PC-3 (cell line): Measurements from ENCODE around the gene UCP1. TPM values are rescaled to one million over a fixed set of nuclear protein-coding genes. Genes with fewer than 3 reads are reported as not detected.

Source experiments
- ATAC-seq: fragments of 200-7000 bp; cut with Tn5 transposase; 2 replicates; pipeline ENCODE4 v1.9.1; 2020; ENCODE audit warnings: mild to moderate bottlenecking, moderate library complexity
- BruUV-seq: library from RNA; stranded (reverse); fragments of 400-500 nt; replicated peaks from 2 replicates; lab custom pipeline; 2021; lab: Mats Ljungman, UMichigan
- CTCF ChIA-PET: fragments of 300-600 bp; sonication (Branson Sonifier 250); formaldehyde crosslinking; loops from one replicate; lab custom pipeline; 2022; ENCODE audit warnings: antibody characterized with exemption; lab: Charles Lee
- POLR2A ChIA-PET: fragments of 300-600 bp; sonication (Branson Sonifier 250); formaldehyde crosslinking; loops from one replicate; lab custom pipeline; 2022; ENCODE audit warnings: antibody characterized with exemption; ENCODE audit not compliant: unreplicated experiment; lab: Charles Lee
- DNase-seq: peaks from one replicate; pipeline ENCODE4 v3.0.0-alpha.2; 2015
- H2AFZ ChIP-seq: fragments of 300-600 bp; sonication (generic); 2 replicates; pipeline ENCODE4 v1.6.0; 2016; ENCODE audit warnings: antibody characterized with exemption, low read length
- H3F3A ChIP-seq: fragments of 300-600 bp; sonication (generic); one replicate; pipeline ENCODE4 v1.6.0; 2017; ENCODE audit warnings: antibody characterized with exemption, low read length, control low read depth, mild to moderate bottlenecking; ENCODE audit not compliant: unreplicated experiment
- H3K27ac ChIP-seq: fragments of 300-600 bp; sonication (generic); 2 replicates; pipeline ENCODE4 v1.5.1; 2016; ENCODE audit warnings: mild to moderate bottlenecking, low read length
- H3K27me3 ChIP-seq: fragments of 300-600 bp; sonication (generic); 2 replicates; pipeline ENCODE4 v1.6.1; 2016; ENCODE audit warnings: low read length, mixed read lengths
- H3K36me3 ChIP-seq: fragments of 300-600 bp; sonication (generic); 2 replicates; pipeline ENCODE4 v1.6.1; 2016; ENCODE audit warnings: low read depth, mixed run types, low read length, mixed read lengths
- H3K4me1 ChIP-seq: fragments of 300-600 bp; sonication (generic); 2 replicates; pipeline ENCODE4 v1.5.1; 2016; ENCODE audit warnings: low read length; ENCODE audit not compliant: insufficient read depth
- H3K4me2 ChIP-seq: fragments of 300-600 bp; sonication (generic); 2 replicates; pipeline ENCODE4 v1.6.0; 2016; ENCODE audit warnings: low read length
- H3K4me3 ChIP-seq: fragments of 300-600 bp; sonication (generic); 2 replicates; pipeline ENCODE4 v1.5.1; 2016; ENCODE audit warnings: mild to moderate bottlenecking, low read length, mixed read lengths
- H3K79me2 ChIP-seq: fragments of 300-600 bp; sonication (generic); 2 replicates; pipeline ENCODE4 v1.6.1; 2017; ENCODE audit warnings: low read length, mixed read lengths
- H3K9ac ChIP-seq: fragments of 300-600 bp; sonication (generic); 2 replicates; pipeline ENCODE4 v1.6.0; 2016; ENCODE audit warnings: mild to moderate bottlenecking, low read length
- H3K9me2 ChIP-seq: fragments of 300-600 bp; sonication (generic); replicated peaks from 2 replicates; pipeline ENCODE4 v1.6.1; 2016; ENCODE audit warnings: mixed run types, low read length, mixed read lengths
- H3K9me3 ChIP-seq: fragments of 300-600 bp; sonication (generic); 2 replicates; pipeline ENCODE4 v1.6.1; 2016; ENCODE audit warnings: low read length, mixed read lengths
- H4K20me1 ChIP-seq: fragments of 300-600 bp; sonication (generic); 2 replicates; pipeline ENCODE4 v1.6.1; 2016; ENCODE audit warnings: low read length, mixed read lengths
- EZH2 ChIP-seq: fragments of 300-600 bp; sonication (generic); IDR thresholded peaks from one replicate; pipeline ENCODE4 v1.6.1; 2017; ENCODE audit warnings: antibody characterized with exemption, mild to moderate bottlenecking, low read length; ENCODE audit not compliant: unreplicated experiment
- EZH2phosphoT487 ChIP-seq: fragments of 300-600 bp; sonication (generic); IDR thresholded peaks from 2 replicates; pipeline ENCODE4 v1.6.1; 2018; ENCODE audit warnings: mild to moderate bottlenecking, antibody characterized with exemption, low read length, borderline replicate concordance
- intact Hi-C: fragments of 100-400 bp; cut with micrococcal nuclease; formaldehyde crosslinking; loops from 2 replicates; pipeline ENCODE4 v1.9.0; 2023
- total RNA-seq: library from RNA; depleted of rRNA; stranded (reverse); fragments of >200 nt; gene quantifications from 2 replicates; pipeline ENCODE4 v1.2.3, GENCODE V29; 2014
- TF ChIP-seq, protein P1 (sequence below): fragments of 300-600 bp; sonication (generic); conservative IDR thresholded peaks from 2 replicates; pipeline ENCODE4 v1.5.1; 2017; ENCODE audit warnings: antibody characterized with exemption, low read depth, mild to moderate bottlenecking, low read length

The UCP1 gene
- total RNA-seq, 1 experiment from 2014 or later: not detected

DNA sequence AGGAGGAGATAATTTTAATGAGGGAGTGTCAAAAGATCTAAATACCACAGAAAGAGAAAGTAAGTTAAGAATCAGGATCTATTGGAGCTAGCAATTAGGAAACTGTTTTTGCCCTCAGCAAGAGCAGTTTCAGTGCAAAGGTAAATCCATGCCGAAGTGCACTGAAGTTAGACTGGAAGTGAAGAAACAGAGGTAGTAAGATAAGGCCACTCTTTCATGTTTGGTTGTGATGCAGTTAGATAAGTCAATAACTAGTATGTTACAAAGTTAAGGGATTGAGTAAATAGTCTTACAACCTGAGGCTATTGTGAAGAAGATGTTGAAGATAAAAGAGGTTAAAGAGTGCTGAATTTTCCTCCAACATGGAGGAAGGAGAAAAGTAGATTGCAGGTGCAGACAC lies 46.7 kb upstream of the UCP1 start:
- ChIA-PET POLR2A (no interaction called here), CTCF (no interaction called here)
- Histone ChIP-seq H3K4me2 (no peak overlapping the region), H3K27me3 (no peaks in the 10 kb centered on the region), H3F3A (no peaks in the 10 kb centered on the region), H3K4me3 (no peak overlapping the region), H3K4me1 (peaks cover 7% of the 10 kb centered on the region; the same call in 1 of the 2 replicates), H3K9me2 (no peaks in the 10 kb centered on the region), H3K27ac (no peak overlapping the region), H4K20me1 (no peaks in the 10 kb centered on the region), H3K9ac (no peak overlapping the region), H2AFZ (no peak overlapping the region), H3K36me3 (no peaks in the 10 kb centered on the region), H3K9me3 (no peaks in the 10 kb centered on the region), H3K79me2 (no peaks in the 10 kb centered on the region)
- intact Hi-C loops: no loop called here
- no TSS peak for BruUV-seq
- TF ChIP-seq EZH2phosphoT487 (no peak), EZH2 (no peak)
- TF ChIP-seq, protein P1, sequence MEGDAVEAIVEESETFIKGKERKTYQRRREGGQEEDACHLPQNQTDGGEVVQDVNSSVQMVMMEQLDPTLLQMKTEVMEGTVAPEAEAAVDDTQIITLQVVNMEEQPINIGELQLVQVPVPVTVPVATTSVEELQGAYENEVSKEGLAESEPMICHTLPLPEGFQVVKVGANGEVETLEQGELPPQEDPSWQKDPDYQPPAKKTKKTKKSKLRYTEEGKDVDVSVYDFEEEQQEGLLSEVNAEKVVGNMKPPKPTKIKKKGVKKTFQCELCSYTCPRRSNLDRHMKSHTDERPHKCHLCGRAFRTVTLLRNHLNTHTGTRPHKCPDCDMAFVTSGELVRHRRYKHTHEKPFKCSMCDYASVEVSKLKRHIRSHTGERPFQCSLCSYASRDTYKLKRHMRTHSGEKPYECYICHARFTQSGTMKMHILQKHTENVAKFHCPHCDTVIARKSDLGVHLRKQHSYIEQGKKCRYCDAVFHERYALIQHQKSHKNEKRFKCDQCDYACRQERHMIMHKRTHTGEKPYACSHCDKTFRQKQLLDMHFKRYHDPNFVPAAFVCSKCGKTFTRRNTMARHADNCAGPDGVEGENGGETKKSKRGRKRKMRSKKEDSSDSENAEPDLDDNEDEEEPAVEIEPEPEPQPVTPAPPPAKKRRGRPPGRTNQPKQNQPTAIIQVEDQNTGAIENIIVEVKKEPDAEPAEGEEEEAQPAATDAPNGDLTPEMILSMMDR: no peak
- ATAC-seq (no peak), DNase-seq (no peak)

DNA sequence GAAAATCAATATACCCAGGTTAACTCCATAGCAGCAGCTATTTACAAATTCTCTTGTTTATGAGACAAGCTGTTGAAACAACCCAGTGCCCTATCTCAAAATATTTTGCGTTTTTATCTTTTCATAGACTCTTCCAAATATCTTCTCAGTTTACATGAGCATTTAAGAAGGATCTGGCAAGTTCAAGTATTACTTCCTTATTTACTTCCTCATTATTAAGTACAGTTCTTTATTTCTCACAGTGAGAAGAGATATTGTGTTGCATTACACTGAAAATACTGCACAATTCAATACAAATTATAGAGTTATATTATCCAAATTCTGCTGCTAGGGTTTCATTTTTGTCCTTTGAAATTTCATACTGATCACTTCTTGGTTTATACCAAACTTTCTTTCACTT lies 43.6 kb upstream of the UCP1 start:
- POLR2A ChIA-PET: no interaction called here
- no TSS peak for BruUV-seq
- CTCF ChIA-PET: no interaction called here

DNA sequence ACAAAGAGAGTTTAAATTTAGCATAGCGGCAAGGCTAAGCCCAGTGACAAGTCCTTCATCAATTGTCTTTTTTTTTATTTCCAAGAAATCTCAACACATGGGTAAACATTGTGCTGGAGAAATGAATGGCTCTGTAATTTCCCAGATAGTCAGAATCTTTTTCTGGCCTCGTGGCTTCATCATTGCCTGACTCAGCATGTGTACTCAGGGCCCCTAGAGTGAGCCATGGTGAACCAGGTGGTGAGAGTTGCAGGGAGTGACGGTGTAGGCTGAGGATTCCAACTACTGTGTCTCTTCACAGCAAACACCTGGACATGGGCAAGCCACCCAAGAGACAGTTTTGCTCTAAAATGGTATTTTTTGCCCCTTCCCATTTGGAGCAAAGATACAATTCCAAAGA lies 43.1 kb upstream of the UCP1 start:
- BruUV-seq: no TSS peak
- Histone ChIP-seq H3K36me3 (no peaks in the 10 kb centered on the region), H3K27ac (no peak overlapping the region), H3K4me1 (peaks cover 7% of the 10 kb centered on the region; the same call in 1 of the 2 replicates), H3F3A (no peaks in the 10 kb centered on the region), H3K4me2 (no peak overlapping the region), H4K20me1 (no peaks in the 10 kb centered on the region), H2AFZ (peak overlapping the region; percentile 43), H3K9me3 (no peaks in the 10 kb centered on the region), H3K27me3 (no peaks in the 10 kb centered on the region), H3K79me2 (no peaks in the 10 kb centered on the region), H3K9ac (no peak overlapping the region), H3K4me3 (no peak overlapping the region), H3K9me2 (no peaks in the 10 kb centered on the region)
- intact Hi-C loops: loop anchor here (2.0 to 5.0 kb wide), 2 partner anchors 185 to 239 kb away; partner anchors contain the start of gene CLGN
- no peak for TF ChIP-seq EZH2
- TF ChIP-seq, protein P1: no peak
- CTCF ChIA-PET: no interaction called here
- peak; percentile 43; the same call in 1 of the 2 replicates for ATAC-seq
- peak; percentile 57 for DNase-seq
- POLR2A ChIA-PET: no interaction called here

More for the DNA sequence above, 43.6 kb upstream of the UCP1 start:
- H4K20me1 ChIP-seq: no peaks in the 10 kb centered on the region
- DNase-seq (no peak), ATAC-seq (no peak)
- intact Hi-C loops: loop anchor here (5.0 kb wide), 1 partner anchor 185 kb away; the partner anchor contains the start of gene CLGN
- H2AFZ ChIP-seq: no peak overlapping the region
- H3K9me3 ChIP-seq: no peaks in the 10 kb centered on the region
- H3K9ac ChIP-seq: no peak overlapping the region
- H3K9me2 ChIP-seq: no peaks in the 10 kb centered on the region
- no peak overlapping the region for H3K4me3 ChIP-seq
- H3F3A ChIP-seq: no peaks in the 10 kb centered on the region
- no peaks in the 10 kb centered on the region for H3K36me3 ChIP-seq
- H3K79me2 ChIP-seq: no peaks in the 10 kb centered on the region
- peaks cover 7% of the 10 kb centered on the region; the same call in 1 of the 2 replicates for H3K4me1 ChIP-seq
- no peak for TF ChIP-seq EZH2phosphoT487
- no peak for TF ChIP-seq EZH2
- TF ChIP-seq, protein P1: no peak
- H3K27me3 ChIP-seq: no peaks in the 10 kb centered on the region
- no peak overlapping the region for H3K4me2 ChIP-seq
- H3K27ac ChIP-seq: no peak overlapping the region
